ENCODE data around the gene COPZ2. TPM values are rescaled to one million over a fixed set of nuclear protein-coding genes. Genes with fewer than 3 reads are reported as not detected.

The COPZ2 gene
- polyA plus RNA-seq, 1 of the 3 experiments (the other 2 are of a cell fraction) = 36.9 TPM

GRCh38 chr17:47983492-47984223, 53.9 kb downstream of the COPZ2 start (continued):
- no peak for TF ChIP-seq CTCF (IDR thresholded peaks at IDR 0.05)

GRCh38 chr17:47982645-47983390, 54.8 kb downstream of the COPZ2 start:
- Histone ChIP-seq H3K4me2 (no peak overlapping the region), H3K9ac (no peak overlapping the region), H3K27ac (ENCODE audit: low read depth in 2 of 2, low read length in 1 of 2) (peak overlapping the region in 1 of 2 experiments; percentile 98; a peak in 2 of 4 replicates), H3F3A (replicated peaks; ENCODE audit: insufficient read depth) (no peaks in the 10 kb centered on the region), H3K36me3 (replicated peaks in 1 of 2; ENCODE audit: control insufficient read depth in 1 of 2, insufficient read depth in 2 of 2, low read length in 1 of 2) (peaks cover 39 to 54% of the 10 kb centered on the region in 2 experiments), H3K9me2 (no peaks in the 10 kb centered on the region), H2AFZ (ENCODE audit: low read depth) (no peak overlapping the region), H3K27me3 (ENCODE audit: insufficient read depth) (no peaks in the 10 kb centered on the region), H3K4me3 (ENCODE audit: low read depth in 2 of 2, low read length in 1 of 2) (no peak overlapping the region), H4K20me1 (ENCODE audit: insufficient read depth) (no peaks in the 10 kb centered on the region), H3K4me1 (ENCODE audit: control insufficient read depth in 1 of 2, insufficient read depth in 2 of 2, low read depth in 1 of 2, low read length in 1 of 2) (peaks cover 12 to 73% of the 10 kb centered on the region in 2 experiments), H3K79me2 (ENCODE audit: insufficient read depth) (no peaks in the 10 kb centered on the region), H3K9me3 (no peaks in the 10 kb centered on the region)
- CTCF ChIA-PET = interaction anchor here (0.8 to 41.8 kb wide), 8 partner anchors 11 to 97 kb away, joined by 3 to 1752 read pairs (median 15); partner anchors contain the start of gene CDK5RAP3
- POLR2A ChIA-PET = interaction anchor here (0.7 to 7.4 kb wide), 12 partner anchors 9 to 42 kb away, joined by 3 to 189 read pairs (median 6); partner anchors contain the start of genes CDK5RAP3 and PNPO
- WGBS (ENCODE audit: low lambda C conversion rate) = 82% methylated on average over 6 of the region's 9 CpGs
- TF ChIP-seq MEF2A (IDR thresholded peaks at IDR 0.05; ENCODE audit: borderline replicate concordance, low read depth) = no peak
- peak; percentile 1; the same call in 1 of the 2 replicates for TF ChIP-seq GATA2 (CRISPR knock-in tag; IDR thresholded peaks at IDR 0.05)
- DNase-seq = peak; percentile 72

GRCh38 chr17:47982091-47982617, 55.4 kb downstream of the COPZ2 start:
- peak; percentile 81 for DNase-seq
- H3K27me3 ChIP-seq (ENCODE audit: insufficient read depth) = no peaks in the 10 kb centered on the region
- no peak overlapping the region for H3K4me2 ChIP-seq
- H3K36me3 ChIP-seq (replicated peaks in 1 of 2; ENCODE audit: control insufficient read depth in 1 of 2, insufficient read depth in 2 of 2, low read length in 1 of 2) = peaks cover 43 to 59% of the 10 kb centered on the region in 2 experiments
- H3K4me3 ChIP-seq (ENCODE audit: low read depth in 2 of 2, low read length in 1 of 2) = no peak overlapping the region
- CTCF ChIA-PET = interaction anchor here (1.0 to 41.8 kb wide), 6 partner anchors 10 to 44 kb away, joined by 3 to 1752 read pairs (median 52); partner anchors contain the start of gene CDK5RAP3
- no peaks in the 10 kb centered on the region for H3F3A ChIP-seq (replicated peaks; ENCODE audit: insufficient read depth)
- no peaks in the 10 kb centered on the region for H3K79me2 ChIP-seq (ENCODE audit: insufficient read depth)
- POLR2A ChIA-PET = interaction anchor here (0.6 to 7.4 kb wide), 12 partner anchors 9 to 67 kb away, joined by 3 to 189 read pairs (median 6); partner anchors contain the start of gene CDK5RAP3
- no peaks in the 10 kb centered on the region for H4K20me1 ChIP-seq (ENCODE audit: insufficient read depth)
- H3K9me2 ChIP-seq = no peaks in the 10 kb centered on the region
- peak overlapping the region in 1 of 2 experiments; percentile 98; a peak in 2 of 4 replicates for H3K27ac ChIP-seq (ENCODE audit: low read depth in 2 of 2, low read length in 1 of 2)
- peaks cover 5 to 66% of the 10 kb centered on the region in 2 experiments; a peak in 3 of 4 replicates for H3K4me1 ChIP-seq (ENCODE audit: control insufficient read depth in 1 of 2, insufficient read depth in 2 of 2, low read depth in 1 of 2, low read length in 1 of 2)
- H2AFZ ChIP-seq (ENCODE audit: low read depth) = no peak overlapping the region
- H3K9ac ChIP-seq = no peak overlapping the region
- no peaks in the 10 kb centered on the region for H3K9me3 ChIP-seq
- 66% methylated on average over 14 of the region's 14 CpGs for WGBS (ENCODE audit: low lambda C conversion rate)
- TF ChIP-seq YY1 (IDR thresholded peaks at IDR 0.05; ENCODE audit: low read depth) = no peak
- peak; percentile 25 to 90; a peak in 3 of 4 replicates for TF ChIP-seq EP300 (IDR thresholded peaks at IDR 0.05; ENCODE audit: borderline replicate concordance in 1 of 2, low read depth in 1 of 2, low read length in 1 of 2)
- no peak for TF ChIP-seq FOXM1 (IDR thresholded peaks at IDR 0.05; ENCODE audit: low read depth)
- 0 out of 2 replicates have a peak, but pooled peaks have one; percentile 23 for TF ChIP-seq NFIC (IDR thresholded peaks at IDR 0.05; ENCODE audit: borderline replicate concordance)
- TF ChIP-seq JUND (IDR thresholded peaks at IDR 0.05) = 0 out of 2 replicates have a peak, but pooled peaks have one; percentile 3
- TF ChIP-seq FOXJ3 (CRISPR knock-in tag; IDR thresholded peaks at IDR 0.05) = peak; percentile 77
- TF ChIP-seq PBX3 (IDR thresholded peaks at IDR 0.05) = peak; percentile 66
- no peak; the same call in 1 of the 2 replicates for TF ChIP-seq RCOR1 (IDR thresholded peaks at IDR 0.05; ENCODE audit: low read length)
- TF ChIP-seq CHD2 (IDR thresholded peaks at IDR 0.05; ENCODE audit: low read length, partially characterized antibody) = peak; percentile 76
- peak; percentile 10; the same call in 1 of the 2 replicates for TF ChIP-seq TCF12 (IDR thresholded peaks at IDR 0.05)
- TF ChIP-seq USF2 (IDR thresholded peaks at IDR 0.05; ENCODE audit: borderline replicate concordance, low read depth, low read length) = no peak
- no peak for TF ChIP-seq EZH2phosphoT487 (IDR thresholded peaks at IDR 0.05; ENCODE audit: borderline replicate concordance, low read depth)
- no peak for TF ChIP-seq SIN3A (IDR thresholded peaks at IDR 0.05; ENCODE audit: borderline replicate concordance, low read depth, low read length)
- no peak for TF ChIP-seq RXRA (IDR thresholded peaks at IDR 0.05; ENCODE audit: borderline replicate concordance, low read depth)
- no peak for TF ChIP-seq TEAD4 (IDR thresholded peaks at IDR 0.05; ENCODE audit: borderline replicate concordance, insufficient read depth)

All from SK-N-SH (cell line).